Ascending aorta (tissue), 2 donors: ENCODE measurements around the gene TRIM29. TPM values are rescaled to one million over a fixed set of nuclear protein-coding genes. Genes with fewer than 3 reads are reported as not detected.

Source experiments
- DNase-seq, 2 donors: peaks; one replicate each; pipeline ENCODE4 v3.0.0-alpha.2; 2019; ENCODE audit warnings: low spot score in 2 of 2
- H3K27ac ChIP-seq, 2 donors: fragments of 200-600 bp; sonication (generic); one replicate each; pipeline ENCODE4 v1.5.1; 2016 to 2017; ENCODE audit warnings: mild to moderate bottlenecking in 1 of 2
- H3K27me3 ChIP-seq: fragments of 200-600 bp; sonication (generic); one replicate; pipeline ENCODE4 v1.5.1; 2017
- H3K36me3 ChIP-seq, 2 donors: fragments of 200-600 bp; sonication (generic); one replicate each; pipeline ENCODE4 v1.5.1; 2016
- H3K4me1 ChIP-seq, 2 donors: fragments of 200-600 bp; sonication (generic); one replicate each; pipeline ENCODE4 v1.5.1; 2016 to 2017; ENCODE audit warnings: mild to moderate bottlenecking in 1 of 2
- H3K4me3 ChIP-seq, 2 donors: fragments of 200-600 bp; sonication (generic); one replicate each; pipeline ENCODE4 v1.5.1; 2016 to 2017; ENCODE audit warnings: mild to moderate bottlenecking in 1 of 2
- H3K9me3 ChIP-seq, 2 donors: fragments of 200-600 bp; sonication (generic); one replicate each; pipeline ENCODE4 v1.5.1; 2016
- intact Hi-C: fragments of 100-400 bp; cut with DNase I; formaldehyde crosslinking; loops from one replicate; pipeline ENCODE4 v1.15.1; 2023
- total RNA-seq: library from RNA; depleted of rRNA; stranded (reverse); fragments of >200 nt; gene quantifications from one replicate; pipeline ENCODE4 v1.1.0, GENCODE V29; 2016
- TF ChIP-seq, protein P1 (sequence below), 3 experiments: fragments of 200-600 bp in 2 of 3; fragments of 450-650 bp in 1 of 3; sonication (generic) in 2 of 3; IDR thresholded peaks; one replicate each; pipeline ENCODE4 v1.5.1; 2016 to 2019; ENCODE audit warnings: antibody characterized with exemption in 3 of 3, mild to moderate bottlenecking in 1 of 3, moderate library complexity in 1 of 3

Gene TRIM29
- total RNA-seq, 1 donor from 2014 or later, result 0.43 TPM

DNA sequence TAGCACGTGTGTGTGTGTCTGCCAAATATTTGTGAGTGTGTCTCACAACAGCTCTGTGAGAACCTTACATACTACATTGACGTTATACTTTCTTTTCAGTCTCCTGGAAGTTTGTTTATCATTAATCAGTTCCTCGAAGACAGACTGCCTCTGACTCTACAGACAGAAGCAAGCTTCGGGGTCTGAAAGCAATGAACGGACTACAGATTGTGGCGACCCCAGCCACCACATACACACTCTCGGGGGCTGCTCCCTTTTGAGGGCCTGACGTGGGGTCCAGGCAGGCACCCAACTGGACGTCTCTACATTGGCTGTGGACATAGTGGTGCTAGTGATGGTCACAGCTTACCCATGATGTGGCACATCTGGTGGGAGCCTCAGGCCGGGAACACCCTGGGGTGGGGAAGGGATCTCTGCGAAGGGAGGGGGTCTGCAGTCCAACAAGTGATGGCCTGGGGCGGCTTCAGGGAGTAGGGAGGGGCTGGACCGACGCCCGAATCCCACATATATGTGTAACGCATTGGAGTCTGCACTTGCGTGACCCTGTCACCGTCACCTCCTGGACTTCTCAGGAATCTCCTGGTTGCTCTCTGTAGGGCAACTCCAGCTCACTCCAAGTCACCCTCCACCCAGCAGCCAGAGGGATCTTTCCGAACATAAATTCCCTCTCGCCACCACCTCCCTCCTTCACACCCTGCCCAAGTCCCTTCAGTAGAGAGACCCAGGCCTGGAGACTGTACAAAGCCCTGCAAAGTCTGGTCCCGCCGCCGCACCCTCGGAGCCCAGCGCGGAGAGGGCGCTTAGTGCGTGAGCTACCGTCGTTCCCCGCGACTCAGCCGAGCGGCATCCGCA lies 30.4 kb upstream of the TRIM29 start:
- intact Hi-C loops, result no loop called here
- peaks cover 0 to 15% of the 10 kb centered on the region in 2 donors for H3K9me3 ChIP-seq
- no peak for DNase-seq
- no peaks in the 10 kb centered on the region for H3K36me3 ChIP-seq
- H3K4me3 ChIP-seq, result peak overlapping the region; percentile 55 to 60
- no peak overlapping the region for H3K27ac ChIP-seq
- TF ChIP-seq, protein P1, sequence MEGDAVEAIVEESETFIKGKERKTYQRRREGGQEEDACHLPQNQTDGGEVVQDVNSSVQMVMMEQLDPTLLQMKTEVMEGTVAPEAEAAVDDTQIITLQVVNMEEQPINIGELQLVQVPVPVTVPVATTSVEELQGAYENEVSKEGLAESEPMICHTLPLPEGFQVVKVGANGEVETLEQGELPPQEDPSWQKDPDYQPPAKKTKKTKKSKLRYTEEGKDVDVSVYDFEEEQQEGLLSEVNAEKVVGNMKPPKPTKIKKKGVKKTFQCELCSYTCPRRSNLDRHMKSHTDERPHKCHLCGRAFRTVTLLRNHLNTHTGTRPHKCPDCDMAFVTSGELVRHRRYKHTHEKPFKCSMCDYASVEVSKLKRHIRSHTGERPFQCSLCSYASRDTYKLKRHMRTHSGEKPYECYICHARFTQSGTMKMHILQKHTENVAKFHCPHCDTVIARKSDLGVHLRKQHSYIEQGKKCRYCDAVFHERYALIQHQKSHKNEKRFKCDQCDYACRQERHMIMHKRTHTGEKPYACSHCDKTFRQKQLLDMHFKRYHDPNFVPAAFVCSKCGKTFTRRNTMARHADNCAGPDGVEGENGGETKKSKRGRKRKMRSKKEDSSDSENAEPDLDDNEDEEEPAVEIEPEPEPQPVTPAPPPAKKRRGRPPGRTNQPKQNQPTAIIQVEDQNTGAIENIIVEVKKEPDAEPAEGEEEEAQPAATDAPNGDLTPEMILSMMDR (IDR thresholded peaks at IDR 0.05), result no peak
- H3K4me1 ChIP-seq, result peaks cover 0 to 11% of the 10 kb centered on the region in 2 donors
- H3K27me3 ChIP-seq, result no peaks in the 10 kb centered on the region

DNA sequence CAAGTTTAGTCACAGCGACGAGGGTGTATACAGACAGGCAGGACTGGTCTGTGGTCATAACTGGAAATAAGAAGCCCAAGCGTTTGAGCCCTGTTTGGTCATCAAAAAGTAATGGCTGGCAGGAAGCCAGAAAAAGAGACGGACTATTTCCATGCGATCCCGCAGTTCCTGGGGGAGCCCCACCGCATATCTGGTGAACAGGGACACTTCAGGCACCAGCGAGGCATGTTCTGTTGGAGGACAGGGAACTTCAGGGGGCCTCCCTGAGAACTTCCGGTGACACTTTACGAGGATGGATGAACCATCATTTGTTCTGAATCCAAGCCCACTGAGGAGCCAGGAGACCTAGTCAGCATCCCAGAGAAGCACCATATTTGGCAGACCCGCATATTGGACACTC lies 29.7 kb upstream of the TRIM29 start:
- Histone ChIP-seq H3K9me3 (peaks cover 0 to 15% of the 10 kb centered on the region in 2 donors), H3K4me1 (peaks cover 0 to 11% of the 10 kb centered on the region in 2 donors), H3K27me3 (no peaks in the 10 kb centered on the region), H3K36me3 (no peaks in the 10 kb centered on the region), H3K27ac (no peak overlapping the region), H3K4me3 (no peak overlapping the region)
- intact Hi-C loops, result no loop called here
- no peak for DNase-seq
- TF ChIP-seq, protein P1 (IDR thresholded peaks at IDR 0.05), result no peak

DNA sequence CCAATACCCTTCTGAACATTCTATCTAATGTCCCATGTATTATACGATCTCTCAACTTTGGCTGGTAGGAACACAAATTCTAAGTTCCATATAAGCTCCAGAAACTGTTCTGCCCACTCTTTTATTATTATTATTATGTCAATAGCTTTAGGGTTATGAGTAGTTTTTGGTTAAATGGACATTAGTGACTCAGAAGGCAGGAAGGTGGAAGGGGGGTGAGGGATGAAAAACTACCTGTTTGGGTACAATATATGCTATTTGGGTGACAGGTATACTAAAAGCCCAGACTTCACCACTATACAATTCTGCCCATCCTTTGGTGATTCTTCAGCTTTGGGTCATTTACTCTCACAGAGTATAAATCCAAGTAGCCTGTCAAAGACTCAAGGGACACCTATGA lies 22.5 kb upstream of the TRIM29 start:
- Histone ChIP-seq H3K27me3 (no peaks in the 10 kb centered on the region), H3K4me3 (no peak overlapping the region), H3K36me3 (no peaks in the 10 kb centered on the region), H3K9me3 (peaks cover 0 to 15% of the 10 kb centered on the region in 2 donors), H3K4me1 (no peaks in the 10 kb centered on the region), H3K27ac (no peak overlapping the region)
- TF ChIP-seq, protein P1 (IDR thresholded peaks at IDR 0.05), result no peak
- no peak for DNase-seq
- intact Hi-C loops, result no loop called here

DNA sequence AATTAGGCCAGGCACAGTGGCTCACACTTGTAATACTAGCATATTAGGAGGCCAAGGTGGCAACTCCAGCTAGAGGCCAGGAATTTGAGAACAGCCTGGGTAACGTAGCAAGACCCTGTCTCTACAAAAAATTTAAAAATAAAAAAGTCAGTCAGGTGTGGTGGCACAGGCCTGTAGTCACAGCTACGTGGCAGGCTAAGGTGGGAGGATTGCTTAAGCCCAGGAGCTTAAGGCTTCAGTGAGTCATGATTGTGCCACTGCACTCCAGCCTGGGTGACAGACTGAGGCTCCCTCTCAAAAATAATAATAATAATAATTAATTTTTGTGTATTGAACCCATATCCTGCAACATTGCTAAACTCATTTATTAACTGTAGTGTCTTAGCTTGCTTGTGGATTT lies 15.3 kb upstream of the TRIM29 start:
- no peaks in the 10 kb centered on the region for H3K36me3 ChIP-seq
- no peaks in the 10 kb centered on the region for H3K4me1 ChIP-seq
- no peaks in the 10 kb centered on the region for H3K27me3 ChIP-seq
- H3K9me3 ChIP-seq, result peaks cover 0 to 5% of the 10 kb centered on the region in 2 donors
- no peak overlapping the region for H3K4me3 ChIP-seq
- TF ChIP-seq, protein P1 (IDR thresholded peaks at IDR 0.05), result no peak
- H3K27ac ChIP-seq, result no peak overlapping the region
- no peak for DNase-seq
- intact Hi-C loops, result no loop called here

DNA sequence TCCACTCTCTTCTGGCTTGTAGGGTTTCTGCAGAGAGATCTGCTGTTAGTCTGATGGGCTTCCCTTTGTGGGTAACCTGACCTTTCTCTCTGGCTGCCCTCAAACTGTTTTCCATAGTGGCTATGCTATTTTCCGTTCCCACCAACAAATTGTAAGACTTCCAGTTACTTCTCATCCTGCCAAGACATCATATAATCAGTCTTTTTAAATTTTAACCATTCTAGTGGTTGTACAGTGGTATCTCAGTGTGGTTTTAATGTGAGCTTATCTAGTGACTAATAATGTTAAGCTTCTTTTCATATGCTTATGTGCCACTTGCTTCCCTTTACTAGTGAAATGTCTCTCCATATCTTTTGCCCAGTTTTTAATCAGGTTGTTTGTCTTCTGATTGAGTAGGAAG lies 13.6 kb upstream of the TRIM29 start:
- H3K27ac ChIP-seq, result no peak overlapping the region
- no peaks in the 10 kb centered on the region for H3K36me3 ChIP-seq
- H3K9me3 ChIP-seq, result peaks cover 0 to 5% of the 10 kb centered on the region in 2 donors
- DNase-seq, result no peak
- TF ChIP-seq, protein P1 (IDR thresholded peaks at IDR 0.05), result no peak
- intact Hi-C loops, result no loop called here
- no peaks in the 10 kb centered on the region for H3K4me1 ChIP-seq
- H3K27me3 ChIP-seq, result no peaks in the 10 kb centered on the region
- H3K4me3 ChIP-seq, result no peak overlapping the region
